ENCODE results near the gene LAMA4. TPM values are rescaled to one million over a fixed set of nuclear protein-coding genes. Genes with fewer than 3 reads are reported as not detected.
A peak's percentile ranks its signal among the peaks of the same experiment; 100 is the strongest.

LAMA4 gene
- total RNA-seq, 1 donor from 2014 or later: 0.56 TPM

GRCh38 chr6:112155886-112156285, 98.5 kb downstream of the LAMA4 start:
- H3F3A ChIP-seq (ENCODE audit: low read depth): no peaks in the 10 kb centered on the region
- no peaks in the 10 kb centered on the region for H4K20me1 ChIP-seq (ENCODE audit: low read depth)
- H3K27ac Mint-ChIP-seq: no peak overlapping the region
- no peaks in the 10 kb centered on the region for H3K27me3 ChIP-seq
- no peak for DNase-seq (ENCODE audit: low spot score)
- peaks cover 7% of the 10 kb centered on the region for H3K4me1 Mint-ChIP-seq
- H3K4me3 Mint-ChIP-seq: no peak overlapping the region
- H2AFZ ChIP-seq (replicated peaks): peak overlapping the region; percentile 83
- H3K4me1 ChIP-seq: no peaks in the 10 kb centered on the region
- H3K79me2 ChIP-seq (ENCODE audit: low read depth): no peaks in the 10 kb centered on the region
- H3K36me3 Mint-ChIP-seq: no peaks in the 10 kb centered on the region
- no peak for TF ChIP-seq EZH2phosphoT487 (IDR thresholded peaks at IDR 0.05)
- no peak for TF ChIP-seq CTCF (IDR thresholded peaks at IDR 0.05)
- TF ChIP-seq EZH2 (IDR thresholded peaks at IDR 0.05): no peak
- H3K36me3 ChIP-seq: no peaks in the 10 kb centered on the region
- no peaks in the 10 kb centered on the region for H3K9me3 Mint-ChIP-seq
- H3K4me2 ChIP-seq: no peak overlapping the region
- no peak overlapping the region for H3K4me3 ChIP-seq
- no peaks in the 10 kb centered on the region for H3K27me3 Mint-ChIP-seq (ENCODE audit: insufficient read depth, low read depth)
- no peak overlapping the region for H3K27ac ChIP-seq
- H3K9ac ChIP-seq: no peak overlapping the region
- no peaks in the 10 kb centered on the region for H3K9me3 ChIP-seq (ENCODE audit: low read depth)

- Histone ChIP-seq H3K9me3 (ENCODE audit: low read depth) (no peaks in the 10 kb centered on the region), H3K27me3 (no peaks in the 10 kb centered on the region), H3K4me2 (no peak overlapping the region), H2AFZ (replicated peaks) (no peak overlapping the region), H3K79me2 (ENCODE audit: low read depth) (no peaks in the 10 kb centered on the region), H3K4me1 (no peaks in the 10 kb centered on the region), H3K4me3 (no peak overlapping the region), H3F3A (ENCODE audit: low read depth) (no peaks in the 10 kb centered on the region), H4K20me1 (ENCODE audit: low read depth) (no peaks in the 10 kb centered on the region), H3K27ac (no peak overlapping the region), H3K36me3 (no peaks in the 10 kb centered on the region), H3K9ac (no peak overlapping the region)
- Mint-ChIP-seq H3K27ac (no peak overlapping the region), H3K36me3 (no peaks in the 10 kb centered on the region), H3K4me3 (no peak overlapping the region), H3K27me3 (ENCODE audit: insufficient read depth, low read depth) (no peaks in the 10 kb centered on the region), H3K9me3 (no peaks in the 10 kb centered on the region), H3K4me1 (peaks cover 9% of the 10 kb centered on the region)
- TF ChIP-seq CTCF (IDR thresholded peaks at IDR 0.05): no peak
- no peak for TF ChIP-seq EZH2phosphoT487 (IDR thresholded peaks at IDR 0.05)
- no peak for TF ChIP-seq EZH2 (IDR thresholded peaks at IDR 0.05)
- DNase-seq (ENCODE audit: low spot score): no peak
These were observed 99.7 kb downstream of the LAMA4 start for GRCh38 chr6:112154711-112155110.

DNA sequence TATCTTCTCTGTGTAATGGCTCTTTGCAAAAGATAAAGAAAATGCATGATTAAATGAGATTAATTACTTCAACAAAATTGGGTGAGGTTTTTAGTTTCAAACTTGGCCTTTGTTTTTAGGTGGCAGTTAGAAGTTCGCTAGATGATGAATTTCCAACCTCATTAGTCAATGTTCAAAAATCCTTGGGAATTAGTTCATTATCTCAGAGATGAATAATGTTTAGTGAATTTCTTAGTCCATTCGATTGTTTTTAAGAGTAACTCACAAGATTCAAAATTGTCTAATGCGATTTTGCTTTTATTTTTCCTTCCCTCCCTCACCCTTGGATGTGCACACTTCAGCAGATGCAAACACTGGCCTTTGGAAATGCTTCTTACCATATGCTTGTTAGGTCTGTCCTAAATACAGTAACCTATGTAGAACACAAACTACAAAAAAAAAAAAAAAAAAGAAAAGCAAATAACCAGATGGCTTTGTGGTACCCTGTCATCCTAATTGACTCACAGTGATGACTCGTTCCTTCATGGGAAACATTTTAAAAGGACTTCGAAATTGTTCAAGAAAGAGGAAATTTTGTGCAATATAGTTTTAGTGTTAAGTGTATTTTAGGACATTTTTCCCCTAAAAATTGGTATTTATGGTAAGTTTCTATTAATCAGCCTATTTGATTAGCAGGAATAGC, 100.3 kb downstream of the LAMA4 start:
- Histone ChIP-seq H3K9ac (no peak overlapping the region), H3K27ac (no peak overlapping the region), H3K4me1 (no peaks in the 10 kb centered on the region), H2AFZ (replicated peaks) (no peak overlapping the region), H3K27me3 (no peaks in the 10 kb centered on the region), H3K79me2 (ENCODE audit: low read depth) (no peaks in the 10 kb centered on the region), H3K4me2 (no peak overlapping the region), H3F3A (ENCODE audit: low read depth) (no peaks in the 10 kb centered on the region), H3K4me3 (no peak overlapping the region), H4K20me1 (ENCODE audit: low read depth) (no peaks in the 10 kb centered on the region), H3K9me3 (ENCODE audit: low read depth) (no peaks in the 10 kb centered on the region), H3K36me3 (no peaks in the 10 kb centered on the region)
- Mint-ChIP-seq H3K27ac (no peak overlapping the region), H3K4me3 (no peak overlapping the region), H3K4me1 (peaks cover 9% of the 10 kb centered on the region), H3K27me3 (ENCODE audit: insufficient read depth, low read depth) (no peaks in the 10 kb centered on the region), H3K9me3 (no peaks in the 10 kb centered on the region), H3K36me3 (no peaks in the 10 kb centered on the region)
- TF ChIP-seq CTCF (IDR thresholded peaks at IDR 0.05) (no peak), EZH2 (IDR thresholded peaks at IDR 0.05) (no peak), EZH2phosphoT487 (IDR thresholded peaks at IDR 0.05) (no peak)
- DNase-seq (ENCODE audit: low spot score): no peak

All from neural progenitor cell (in vitro differentiated cells).